Stomach (tissue), 4 donors: Measurements from ENCODE around the gene TMEM225B.

Source experiments
- EP300 ChIP-seq: sonication (generic); formaldehyde crosslinking; IDR thresholded peaks from one replicate; pipeline ENCODE4 v1.6.1; 2017; ENCODE audit warnings: antibody characterized with exemption
- TF ChIP-seq, protein P1 (sequence below), 7 experiments: fragments of 450-650 bp in 4 of 7; fragments of 200-600 bp in 3 of 7; sonication (generic) in 3 of 7; IDR thresholded peaks; one replicate each; pipeline ENCODE4 v1.5.1; 2016 to 2019; ENCODE audit warnings: antibody characterized with exemption in 7 of 7, control low read depth in 2 of 7, mild to moderate bottlenecking in 1 of 7

DNA sequence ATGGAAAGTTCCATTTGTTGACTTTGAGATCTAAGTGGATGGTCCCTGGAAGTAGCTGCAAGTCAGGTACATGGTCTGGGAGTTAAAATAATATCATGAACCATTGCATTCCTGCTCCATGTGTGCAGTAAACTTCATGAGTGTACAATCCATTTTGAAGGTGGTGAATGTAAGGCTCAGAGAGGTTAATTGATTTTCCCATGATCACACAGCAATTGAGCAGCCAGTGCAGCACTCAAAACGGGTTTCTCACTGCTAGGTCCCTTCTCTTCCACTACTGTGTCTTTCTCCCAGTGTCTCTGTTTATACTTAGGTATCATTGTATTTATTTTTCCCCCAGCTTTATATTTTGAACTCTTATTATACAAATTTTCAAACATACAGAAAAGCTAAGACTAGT is 28.6 kb downstream of the TMEM225B start:
- TF ChIP-seq, protein P1, sequence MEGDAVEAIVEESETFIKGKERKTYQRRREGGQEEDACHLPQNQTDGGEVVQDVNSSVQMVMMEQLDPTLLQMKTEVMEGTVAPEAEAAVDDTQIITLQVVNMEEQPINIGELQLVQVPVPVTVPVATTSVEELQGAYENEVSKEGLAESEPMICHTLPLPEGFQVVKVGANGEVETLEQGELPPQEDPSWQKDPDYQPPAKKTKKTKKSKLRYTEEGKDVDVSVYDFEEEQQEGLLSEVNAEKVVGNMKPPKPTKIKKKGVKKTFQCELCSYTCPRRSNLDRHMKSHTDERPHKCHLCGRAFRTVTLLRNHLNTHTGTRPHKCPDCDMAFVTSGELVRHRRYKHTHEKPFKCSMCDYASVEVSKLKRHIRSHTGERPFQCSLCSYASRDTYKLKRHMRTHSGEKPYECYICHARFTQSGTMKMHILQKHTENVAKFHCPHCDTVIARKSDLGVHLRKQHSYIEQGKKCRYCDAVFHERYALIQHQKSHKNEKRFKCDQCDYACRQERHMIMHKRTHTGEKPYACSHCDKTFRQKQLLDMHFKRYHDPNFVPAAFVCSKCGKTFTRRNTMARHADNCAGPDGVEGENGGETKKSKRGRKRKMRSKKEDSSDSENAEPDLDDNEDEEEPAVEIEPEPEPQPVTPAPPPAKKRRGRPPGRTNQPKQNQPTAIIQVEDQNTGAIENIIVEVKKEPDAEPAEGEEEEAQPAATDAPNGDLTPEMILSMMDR (IDR thresholded peaks at IDR 0.05) = no peak
- no peak for TF ChIP-seq EP300
